Right lung (tissue), 5 donors: ENCODE measurements around the gene VSTM4. TPM values are rescaled to one million over a fixed set of nuclear protein-coding genes. Genes with fewer than 3 reads are reported as not detected.

Experiments
- DNase-seq, 2 donors: peaks; one replicate each; pipeline ENCODE4 v3.0.0-alpha.2; 2013
- polyA plus RNA-seq, 5 donors: library from polyadenylated mRNA; unstranded; fragments of 120-200 nt; gene quantifications; one replicate each; pipeline versions ENCODE4 v1.2.1 to v1.2.3, GENCODE V29; 2013; ENCODE audit warnings: inconsistent platforms in 1 of 5, low replicate concordance in 1 of 5; ENCODE audit not compliant: insufficient read length in 5 of 5, insufficient read depth in 1 of 5

Gene VSTM4
- polyA plus RNA-seq, 5 donors = 28.7 to 34.3 (median 30.6) TPM

DNA sequence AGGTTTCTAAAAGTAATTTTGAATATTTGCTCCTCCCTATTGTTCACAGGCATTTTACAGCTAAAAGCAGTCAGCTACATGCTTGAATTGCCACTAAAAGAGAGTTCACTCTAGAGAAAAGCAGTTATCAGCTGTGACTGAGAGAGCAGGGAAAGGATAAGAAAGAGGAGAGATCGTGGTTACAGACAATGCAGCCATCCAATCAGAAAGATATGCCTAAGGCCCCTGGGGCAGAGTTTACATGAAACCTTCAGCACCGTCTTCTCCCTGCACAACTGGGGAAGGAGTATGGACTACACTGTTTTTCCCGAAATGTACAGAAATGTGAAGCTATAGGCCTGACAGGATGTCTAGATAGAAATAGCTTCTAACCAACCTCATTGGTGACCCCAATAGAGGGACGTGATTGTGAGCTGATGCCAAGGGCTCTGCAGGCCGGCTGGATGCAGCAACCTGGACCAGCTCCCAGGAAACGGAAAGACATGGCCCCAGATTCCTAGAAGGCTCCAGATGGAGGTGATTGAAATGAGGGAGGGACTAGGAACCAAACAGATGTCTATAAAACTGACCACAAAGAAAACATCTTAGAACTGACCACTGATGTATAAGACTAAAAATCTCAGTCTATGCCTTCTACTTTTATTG is 3.2 kb upstream of the VSTM4 start:
- no peak for DNase-seq

DNA sequence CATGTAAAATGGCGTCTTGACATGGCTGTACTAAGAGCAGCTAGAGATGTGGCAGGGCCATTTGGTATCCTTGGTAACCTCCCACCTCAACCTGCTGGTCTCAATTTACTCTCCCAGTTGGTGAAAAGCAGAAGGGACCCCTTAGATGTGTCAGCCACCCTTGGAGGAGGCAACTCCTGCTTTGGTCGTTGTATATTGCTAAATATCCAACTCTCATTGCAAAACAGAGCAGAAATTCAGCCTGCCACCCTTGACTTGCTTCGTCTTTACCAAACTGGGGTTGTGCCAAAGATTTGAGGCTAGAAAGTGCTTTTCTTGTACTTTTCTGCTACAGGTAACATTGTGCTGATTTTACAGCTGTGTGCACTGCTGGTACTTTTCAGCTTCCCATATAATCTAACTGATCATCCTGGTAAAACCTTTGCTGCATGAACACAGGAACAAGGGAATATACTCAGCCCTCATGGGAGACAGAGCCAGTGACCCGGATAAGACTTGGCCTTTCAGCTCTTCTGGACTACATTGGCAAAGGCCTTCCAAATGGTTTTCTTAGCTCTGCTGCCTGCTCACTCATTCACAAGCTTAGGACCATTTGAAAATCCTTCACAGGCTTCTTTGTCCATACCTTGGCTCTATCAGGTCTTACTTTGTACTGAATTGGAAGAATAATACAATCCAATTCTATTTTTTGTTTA is 2.2 kb upstream of the VSTM4 start:
- DNase-seq = no peak

DNA sequence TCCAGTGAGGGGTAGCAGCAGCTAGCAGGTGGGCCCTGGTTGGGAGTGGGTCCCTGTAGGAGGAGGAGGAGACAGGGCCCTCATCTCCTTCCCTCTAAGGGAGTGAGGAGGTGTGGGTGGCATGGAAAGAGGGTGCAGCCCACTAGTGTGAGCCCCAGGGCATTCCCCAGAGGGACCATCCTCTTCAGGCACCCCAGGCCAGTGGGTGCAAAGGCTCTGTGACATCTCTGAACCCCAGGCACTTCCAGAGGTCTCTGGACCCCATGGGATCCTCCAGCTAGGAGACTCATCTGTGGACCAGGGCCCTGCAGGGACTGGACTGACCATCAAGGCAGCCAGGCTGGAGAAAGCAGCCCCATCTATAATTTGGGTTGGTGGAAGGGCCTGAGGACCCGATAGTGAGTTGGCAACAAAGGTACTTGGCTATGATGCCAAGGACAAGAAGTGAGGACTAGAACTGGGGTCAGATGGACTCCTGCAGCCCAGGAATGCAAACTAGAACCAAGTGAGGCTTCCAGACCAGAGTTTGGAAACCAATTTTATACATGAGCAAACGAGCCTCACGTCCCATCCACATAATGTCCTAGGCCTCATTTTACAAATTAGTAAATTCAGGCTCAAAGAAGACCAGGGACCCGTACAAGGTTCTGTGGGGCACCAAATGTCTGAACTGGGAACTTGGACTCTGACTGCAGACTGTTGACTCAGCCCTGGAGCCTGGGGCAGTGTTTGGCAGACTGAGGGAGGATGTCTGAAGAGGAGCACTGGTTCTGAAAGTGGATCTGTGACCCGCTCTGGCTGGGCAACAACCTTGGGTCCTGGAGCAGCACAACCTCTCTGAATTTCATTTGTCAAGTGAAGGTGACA is 1.4 kb upstream of the VSTM4 start:
- no peak for DNase-seq

DNA sequence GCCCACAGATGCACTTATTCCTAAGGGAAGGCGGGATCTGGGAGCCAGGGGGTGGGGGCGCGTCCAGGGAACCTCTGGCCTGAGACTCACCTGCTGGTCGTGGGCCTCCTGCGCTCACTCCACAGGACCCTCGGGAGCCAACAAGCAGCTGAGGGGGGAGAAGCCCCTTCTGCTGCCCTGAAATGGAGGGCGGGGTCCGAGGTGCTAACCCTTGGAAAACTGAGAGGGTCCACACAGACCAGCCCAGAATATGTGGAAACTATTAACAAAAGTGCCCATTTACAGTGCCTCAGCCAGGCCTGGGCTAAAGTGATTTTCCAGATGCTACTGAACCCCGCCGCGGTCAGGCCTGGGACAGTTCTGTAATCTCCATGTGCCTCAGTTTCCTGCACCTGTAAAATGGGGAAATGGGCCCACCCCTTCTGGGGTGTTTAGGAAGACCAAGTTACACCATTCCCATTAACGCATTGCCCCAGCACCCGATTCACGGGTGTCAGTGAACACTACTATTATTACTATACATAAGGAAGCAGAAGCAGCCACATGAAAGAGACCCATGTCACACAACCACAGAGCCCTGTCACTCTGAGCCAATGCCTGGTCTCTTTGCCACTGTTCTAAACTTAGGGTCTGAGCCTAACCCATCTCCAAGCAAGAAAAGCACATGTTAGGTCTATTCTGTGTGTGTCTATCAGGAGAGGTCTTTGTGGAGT is 630 bp upstream of the VSTM4 start:
- no peak for DNase-seq

DNA sequence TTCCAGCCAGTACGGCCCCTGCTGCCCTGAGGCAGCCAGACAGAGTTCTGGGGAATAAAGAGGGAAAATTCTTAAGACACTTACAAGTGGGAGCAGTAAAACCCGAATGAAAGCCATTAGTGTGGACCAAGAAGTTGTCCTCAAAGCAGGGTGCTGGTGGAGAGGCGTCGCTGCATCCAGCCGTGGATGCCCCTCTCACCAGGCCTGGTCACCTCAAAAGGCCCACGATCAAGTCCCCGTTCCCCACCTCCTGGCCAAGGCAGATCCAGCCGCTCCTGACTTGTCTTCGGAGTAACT is 656 bp downstream of the VSTM4 start:
- no peak for DNase-seq

DNA sequence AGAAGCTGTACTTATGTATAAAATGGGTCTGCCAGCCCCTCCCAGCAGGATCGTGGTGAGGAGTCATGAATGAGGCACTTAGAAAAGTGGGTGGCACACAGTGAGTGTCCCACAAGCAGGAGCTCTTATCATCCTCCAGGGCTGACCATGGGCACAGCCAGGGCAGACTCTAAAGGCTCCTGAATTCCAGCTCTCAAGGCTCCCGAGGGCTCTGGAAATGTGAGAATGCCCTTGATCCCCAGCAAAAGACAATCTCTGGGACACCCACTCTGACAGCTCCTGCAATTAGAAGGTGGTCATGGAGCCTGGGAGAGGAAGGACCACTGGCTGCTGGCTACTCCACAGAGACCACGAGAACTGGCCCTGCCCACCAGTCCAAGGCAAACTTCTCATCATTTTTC is 1.6 kb downstream of the VSTM4 start:
- DNase-seq = no peak

DNA sequence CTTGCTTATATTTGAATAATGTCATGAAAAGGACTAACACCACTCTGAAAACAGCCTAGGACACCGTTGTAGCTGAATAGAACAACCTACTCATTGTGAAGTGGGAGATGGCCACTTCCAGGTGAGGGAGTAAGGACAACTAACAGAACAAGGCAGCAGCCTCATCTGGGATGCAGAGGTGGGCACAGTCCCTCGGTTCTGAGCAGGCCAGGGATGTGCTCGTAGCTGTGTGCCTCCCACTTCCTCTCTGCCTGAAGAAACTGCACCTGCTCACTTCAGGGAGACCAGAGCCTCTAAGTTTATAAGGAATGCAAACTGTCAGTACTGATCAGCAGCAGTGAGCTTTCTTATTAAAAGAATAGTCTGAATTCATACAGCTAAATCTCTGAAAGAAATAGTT is 2.5 kb downstream of the VSTM4 start:
- no peak for DNase-seq

DNA sequence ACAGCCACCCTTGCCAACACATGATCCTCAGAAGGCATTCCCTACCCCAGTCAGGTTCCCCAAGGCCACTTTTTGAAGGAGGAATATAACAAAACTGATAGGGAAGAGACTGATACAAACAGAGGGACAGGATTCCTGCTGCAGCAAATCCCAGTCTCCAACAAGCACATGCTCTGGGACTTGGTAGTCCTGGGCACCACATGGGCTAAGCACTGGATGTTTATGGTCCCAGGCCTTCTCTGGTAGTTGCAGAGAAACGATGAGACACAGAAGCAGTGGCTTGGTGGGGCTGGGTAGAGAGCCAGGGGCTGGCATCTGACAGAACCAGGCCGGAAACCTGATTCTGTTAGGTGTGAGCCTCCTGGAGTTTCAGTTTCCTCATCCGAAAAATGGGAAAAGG is 3.2 kb downstream of the VSTM4 start:
- DNase-seq = no peak

DNA sequence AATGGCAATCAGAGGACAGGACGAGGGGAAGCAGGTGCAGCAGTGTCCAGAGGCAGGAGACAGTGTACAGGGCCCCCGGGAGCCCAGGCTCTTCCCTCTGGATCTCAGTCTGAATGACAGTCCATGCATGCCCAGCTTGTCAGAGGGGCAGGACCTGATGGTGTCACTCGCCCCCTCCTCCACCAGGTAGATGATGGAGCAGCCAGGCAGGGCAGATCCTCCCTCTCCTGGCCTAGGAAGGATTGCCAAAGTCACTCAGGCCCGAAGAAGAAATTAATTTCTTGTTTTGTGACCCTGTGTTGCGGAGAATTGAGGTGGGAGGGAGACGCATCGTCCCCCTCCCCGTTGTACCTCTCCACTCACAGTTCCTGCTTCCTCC is 4.0 kb downstream of the VSTM4 start:
- no peak for DNase-seq

DNA sequence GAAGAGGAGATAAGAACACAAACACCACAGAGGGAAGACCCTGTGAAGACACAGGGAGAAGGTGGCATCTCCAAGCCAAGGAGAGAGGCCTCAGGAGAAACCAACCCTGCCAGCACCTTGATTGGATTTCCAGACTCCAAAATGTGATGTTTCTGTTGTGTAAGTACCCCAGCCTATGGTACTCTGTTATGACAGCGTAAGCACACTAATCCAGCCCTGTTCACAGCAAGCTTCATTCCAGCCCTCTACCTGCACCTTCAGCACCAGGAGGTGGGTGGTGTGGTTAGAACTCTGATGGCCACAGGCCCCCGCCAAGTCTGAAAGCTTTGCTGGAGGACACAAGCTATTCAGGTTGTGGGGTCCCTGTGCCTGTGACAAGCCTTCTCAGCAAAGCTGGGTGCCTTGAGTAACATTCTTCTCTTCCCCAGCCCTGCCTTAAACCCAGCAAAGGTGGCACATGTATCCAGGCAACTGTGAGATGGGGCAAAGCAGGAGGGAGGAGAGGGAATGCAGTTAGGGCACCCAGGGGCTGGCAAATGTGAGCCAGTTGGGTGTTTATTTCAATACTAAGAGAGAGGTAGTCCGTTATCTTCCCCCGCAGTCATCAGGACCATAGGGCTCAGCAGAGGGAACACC is 4.5 kb downstream of the VSTM4 start:
- DNase-seq = no peak

DNA sequence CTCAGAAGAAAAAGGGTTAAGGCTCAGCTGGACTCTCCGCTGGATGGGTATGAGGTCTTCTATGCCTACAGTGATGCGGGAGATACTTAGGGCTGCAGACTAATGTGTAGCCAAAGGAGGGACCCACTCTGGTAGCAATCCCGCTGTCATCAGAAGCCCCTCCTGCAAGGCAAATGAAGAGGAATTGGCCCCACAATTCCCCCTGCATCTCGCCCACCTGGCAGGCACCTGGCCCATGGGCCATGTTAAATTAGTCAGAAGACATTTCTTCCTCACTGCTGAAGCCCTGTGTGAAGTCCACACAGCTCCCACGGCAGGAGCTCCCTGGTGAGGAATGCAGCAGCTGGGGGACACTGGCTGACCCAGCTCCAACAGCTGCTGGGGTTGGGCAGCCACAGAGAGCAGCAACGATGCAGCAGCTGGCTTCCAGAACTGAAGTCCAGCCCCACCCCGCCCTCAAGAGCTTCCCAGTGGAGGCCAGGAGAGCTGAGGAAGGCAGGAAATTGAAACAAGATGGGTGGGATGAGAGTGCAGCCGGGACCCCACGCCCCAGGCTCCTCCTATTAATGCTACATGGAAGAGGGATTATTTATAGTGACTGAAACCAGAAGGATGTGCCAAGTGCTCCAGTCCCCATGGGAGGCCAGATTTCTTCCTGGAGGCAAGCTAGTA is 5.5 kb downstream of the VSTM4 start:
- peak; percentile 88 to 91 for DNase-seq

DNA sequence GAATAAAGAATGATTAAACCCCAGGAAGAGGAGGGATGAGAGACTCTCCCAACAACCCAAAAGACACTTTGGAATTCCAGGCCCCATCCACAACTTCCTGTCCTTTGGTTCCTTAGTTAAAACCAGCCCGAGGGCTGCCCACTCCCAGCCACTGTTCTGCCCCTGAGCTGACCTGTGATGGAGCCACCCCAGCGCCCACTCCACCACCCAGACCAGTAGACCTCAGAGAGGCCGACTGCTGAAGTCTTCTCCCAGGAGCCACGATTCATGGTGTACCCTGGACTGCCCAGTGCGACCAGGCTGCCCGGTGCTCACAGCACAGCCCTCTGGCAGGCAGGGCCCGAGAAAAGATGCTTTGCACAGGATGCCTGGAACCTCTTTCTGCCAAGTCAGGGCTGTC is 6.7 kb downstream of the VSTM4 start:
- no peak for DNase-seq

DNA sequence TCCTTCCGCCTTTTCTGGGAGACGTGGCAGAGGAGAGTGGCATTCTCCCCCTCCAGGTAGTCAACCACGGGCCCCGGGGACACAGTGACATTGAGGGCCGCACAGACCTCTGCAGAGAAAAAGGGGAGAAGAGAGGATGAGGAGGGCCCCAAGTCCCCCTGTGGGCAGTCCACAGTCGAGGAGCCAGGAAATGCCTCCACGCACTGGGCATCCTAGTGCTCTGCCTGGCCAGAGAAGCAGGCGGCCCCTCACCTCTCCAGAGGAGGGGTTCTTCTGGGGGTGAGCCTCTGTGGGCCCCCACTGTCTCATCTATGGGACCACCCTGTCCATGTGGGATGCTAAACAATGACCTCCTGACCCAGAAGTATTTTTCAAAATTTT is 7.4 kb downstream of the VSTM4 start:
- DNase-seq = no peak

DNA sequence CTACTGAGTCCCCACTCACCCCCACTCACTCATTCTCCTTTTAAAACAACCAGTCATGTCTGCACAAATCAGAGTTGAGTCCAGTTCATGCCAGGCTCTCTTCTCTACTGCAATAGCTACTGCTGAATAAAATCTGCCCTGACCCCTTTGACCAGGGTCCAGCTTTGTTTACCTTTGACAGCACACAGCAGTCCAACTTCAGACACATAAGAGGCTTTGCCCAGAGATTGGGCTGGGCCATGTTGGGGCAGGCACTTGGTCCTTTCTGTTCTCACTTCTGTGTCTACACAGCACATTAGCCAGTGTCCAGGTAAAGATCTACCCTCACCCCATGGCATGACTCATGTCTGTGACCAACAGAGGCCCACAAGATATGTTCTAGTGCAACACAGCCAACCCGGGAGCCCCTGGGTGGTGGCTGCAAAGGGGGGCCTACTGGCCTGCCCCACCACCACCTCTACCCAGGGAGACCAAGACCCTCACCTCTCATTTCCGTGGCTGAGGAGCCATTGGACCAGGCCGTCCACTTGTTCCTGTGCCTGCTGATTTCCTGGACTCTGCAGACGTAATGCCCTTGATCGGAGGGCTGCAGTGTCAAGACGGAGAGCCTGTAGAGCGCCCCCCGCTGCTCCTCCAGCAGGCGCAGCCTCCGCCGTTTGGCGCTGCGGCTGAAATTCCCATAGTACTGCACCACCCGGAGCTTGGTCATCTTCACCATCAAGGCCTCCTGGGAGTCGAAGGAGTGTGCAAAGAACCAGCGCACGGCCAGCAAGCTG is 8.0 kb downstream of the VSTM4 start:
- no peak for DNase-seq

DNA sequence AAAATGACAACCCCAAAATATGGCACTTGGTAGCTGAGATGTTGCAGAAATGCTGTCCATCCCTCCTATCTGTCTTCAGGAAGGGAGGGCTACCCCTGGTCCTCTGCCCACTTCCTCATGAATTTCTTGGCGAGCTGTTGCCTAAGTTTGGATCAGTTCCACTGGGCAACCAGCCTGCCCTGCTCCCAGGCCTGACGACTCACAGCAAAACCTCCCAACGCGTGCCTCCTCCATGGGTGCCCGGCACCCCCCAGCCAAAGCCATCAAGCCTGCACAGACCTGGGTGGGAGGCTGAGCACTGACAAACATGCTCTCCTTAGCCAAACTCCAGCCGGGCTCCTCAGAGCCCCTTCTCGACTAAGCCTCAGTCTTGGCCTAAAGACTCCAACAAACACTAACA is 8.9 kb downstream of the VSTM4 start:
- DNase-seq = peak in 1 of 2 donors; percentile 23

DNA sequence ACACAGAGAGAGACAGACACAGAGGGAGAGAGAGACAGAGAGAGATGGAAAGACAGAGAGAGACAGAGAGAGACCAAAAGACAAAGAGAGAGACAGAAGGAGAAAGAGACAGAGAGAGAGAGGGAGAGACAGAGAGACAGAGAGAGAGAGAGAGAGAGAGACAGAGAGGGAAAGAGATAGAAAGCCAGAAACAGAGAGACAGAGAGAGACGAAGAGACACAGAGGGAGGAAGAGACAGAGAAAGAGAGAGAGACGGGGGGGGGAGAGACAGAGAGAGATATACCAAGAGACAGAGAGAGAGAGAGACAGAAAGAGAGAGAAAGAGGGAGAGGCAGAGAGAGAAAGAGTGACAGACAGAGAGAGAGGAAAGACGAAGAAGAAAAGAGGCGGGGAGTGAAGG is 10.2 kb downstream of the VSTM4 start:
- no peak for DNase-seq

DNA sequence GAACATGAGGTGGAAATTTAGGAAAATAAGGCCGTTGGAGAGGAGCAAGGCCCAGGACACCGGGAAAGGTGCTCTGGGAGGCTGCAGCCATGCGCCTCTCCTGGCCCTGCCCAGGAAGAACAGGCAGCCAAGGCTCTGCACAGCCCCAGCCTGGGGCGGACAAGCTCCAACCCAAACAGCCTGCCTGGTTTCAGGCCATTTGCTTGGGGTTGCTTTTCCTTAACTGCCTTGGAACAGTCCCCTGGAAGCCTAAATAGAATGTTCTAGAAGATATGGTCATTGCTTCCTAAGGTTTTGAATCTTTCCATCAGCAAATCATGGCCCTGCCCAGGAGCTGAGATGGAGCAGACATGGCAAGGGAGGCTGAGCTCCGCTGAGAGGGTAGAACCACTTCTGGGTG is 11.0 kb downstream of the VSTM4 start:
- DNase-seq = no peak

DNA sequence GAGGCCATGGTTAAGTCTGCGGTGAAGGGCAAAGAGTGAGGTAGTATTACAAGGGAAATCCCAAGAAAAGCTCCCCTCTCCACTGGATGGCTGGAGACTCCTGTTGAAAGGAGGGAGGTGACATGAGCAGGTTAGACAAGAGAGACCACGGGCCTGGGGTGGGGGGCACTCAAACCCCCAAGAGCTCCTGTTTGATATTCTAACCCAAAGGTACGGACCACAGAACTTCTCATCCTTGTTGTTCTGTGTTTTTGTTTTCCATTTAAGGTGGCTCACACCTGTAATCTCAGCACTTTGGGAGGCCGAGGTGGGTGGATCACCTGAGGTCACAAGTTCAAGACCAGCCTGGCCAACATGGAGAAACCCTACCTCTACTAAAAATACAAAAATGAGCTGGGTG is 11.6 kb downstream of the VSTM4 start:
- DNase-seq = no peak

DNA sequence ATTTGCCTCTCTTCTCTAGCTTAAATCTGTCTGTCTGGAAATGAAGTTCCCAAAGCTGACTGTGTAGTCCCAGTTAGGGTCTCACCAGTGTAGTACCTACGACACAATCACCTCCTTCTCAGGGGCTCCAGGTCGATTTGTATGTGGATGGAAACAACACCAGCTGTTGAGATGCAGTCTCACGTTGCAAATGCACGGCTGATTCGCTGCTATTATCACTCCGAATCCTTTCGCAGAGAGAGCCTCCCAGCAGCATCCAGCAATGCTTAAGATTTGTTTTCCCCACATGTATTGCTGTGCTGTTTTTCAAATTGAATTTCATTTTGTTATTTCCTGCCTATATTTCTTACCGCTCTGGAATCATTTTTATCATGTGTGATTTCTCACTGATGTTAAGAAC is 16.3 kb downstream of the VSTM4 start:
- DNase-seq = no peak

DNA sequence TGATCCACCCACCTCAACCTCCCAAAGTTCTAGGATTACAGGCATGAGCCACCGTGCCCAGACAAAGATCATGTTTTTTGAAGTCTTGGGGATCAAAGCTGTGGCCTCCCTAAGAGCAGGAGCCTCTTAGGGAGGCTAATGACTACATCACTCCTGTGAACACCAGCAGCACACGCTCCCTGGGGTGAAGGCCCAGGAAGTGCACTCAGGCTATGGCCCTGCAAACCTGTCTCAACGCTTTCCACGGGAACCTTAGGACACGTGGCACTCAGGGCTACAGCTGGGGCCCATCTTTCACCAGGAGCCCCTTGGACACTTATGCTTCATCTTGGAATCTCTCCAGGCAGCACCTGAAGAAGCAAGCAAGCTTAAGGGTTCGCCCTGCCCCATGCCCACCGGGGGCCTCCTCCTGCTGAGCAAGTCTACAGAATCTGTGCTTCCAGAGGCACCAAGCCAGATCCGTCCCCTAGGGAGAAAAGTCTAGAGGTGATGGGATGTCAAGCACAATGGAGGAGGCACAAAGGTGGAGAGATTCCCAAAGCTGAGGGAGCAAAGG is 18.4 kb downstream of the VSTM4 start:
- no peak for DNase-seq
